Vagina (tissue), 2 donors: Measurements from ENCODE around the gene ZNF644. TPM values are rescaled to one million over a fixed set of nuclear protein-coding genes. Genes with fewer than 3 reads are reported as not detected.
"Not testable (repeated sequence)": the region's sequence is repeated elsewhere in the genome, so short reads cannot be mapped to it uniquely, and the experiment has no call there.

Source experiments
- DNase-seq, 2 donors: peaks; one replicate each; pipeline ENCODE4 v3.0.0-alpha.2; 2017; ENCODE audit errors: extremely low spot score in 2 of 2
- H3K27ac ChIP-seq: fragments of 200-600 bp; sonication (generic); one replicate; pipeline ENCODE4 v1.5.1; 2019
- H3K27me3 ChIP-seq: fragments of 200-600 bp; sonication (generic); one replicate; pipeline ENCODE4 v1.5.1; 2019
- H3K36me3 ChIP-seq, 2 donors: fragments of 200-600 bp; sonication (generic); one replicate each; pipeline ENCODE4 v1.5.1; 2017 to 2019
- H3K4me1 ChIP-seq: fragments of 200-600 bp; sonication (generic); one replicate; pipeline ENCODE4 v1.5.1; 2019
- H3K4me3 ChIP-seq, 2 donors: fragments of 200-600 bp; sonication (generic); 1 replicate in 1 of 2; 2 replicates in 1 of 2; pipeline ENCODE4 v1.5.1; 2016 to 2019
- H3K9me3 ChIP-seq: fragments of 200-600 bp; sonication (generic); one replicate; pipeline ENCODE4 v1.5.1; 2019
- CTCF ChIP-seq, 3 experiments: fragments of 450-650 bp in 2 of 3; fragments of 200-600 bp in 1 of 3; sonication (generic) in 1 of 3; IDR thresholded peaks; one replicate each; pipeline ENCODE4 v1.5.1; 2017 to 2019; ENCODE audit warnings: antibody characterized with exemption in 3 of 3, mild to moderate bottlenecking in 2 of 3, moderate library complexity in 2 of 3
- POLR2A ChIP-seq, 2 donors: fragments of 450-650 bp; IDR thresholded peaks; one replicate each; pipeline ENCODE4 v1.6.1; 2017; ENCODE audit warnings: antibody characterized with exemption in 2 of 2, mild to moderate bottlenecking in 2 of 2, moderate library complexity in 2 of 2
- POLR2AphosphoS5 ChIP-seq, 2 donors: sonication (generic); formaldehyde crosslinking; IDR thresholded peaks; one replicate each; pipeline ENCODE4 v1.9.0; 2017; ENCODE audit warnings: antibody characterized with exemption in 2 of 2, mild to moderate bottlenecking in 2 of 2, low read depth in 1 of 2; ENCODE audit not compliant: insufficient read depth in 1 of 2
- intact Hi-C: fragments of 100-400 bp; cut with DNase I; formaldehyde crosslinking; loops from one replicate; pipeline ENCODE4 v1.15.1; 2023
- total RNA-seq: library from RNA; depleted of rRNA; stranded (reverse); fragments of >200 nt; gene quantifications from one replicate; pipeline ENCODE4 v1.2.3, GENCODE V29; 2016

Gene ZNF644
- total RNA-seq, 1 donor from 2014 or later: 57.9 TPM

- Histone ChIP-seq H3K4me1 (no peaks in the 10 kb centered on the region), H3K27ac (no peak overlapping the region), H3K27me3 (no peaks in the 10 kb centered on the region), H3K9me3 (no peaks in the 10 kb centered on the region), H3K36me3 (no peaks in the 10 kb centered on the region), H3K4me3 (no peak overlapping the region)
- intact Hi-C loops: no loop called here
- DNase-seq: no peak
- TF ChIP-seq POLR2AphosphoS5 (IDR thresholded peaks at IDR 0.05; ENCODE audit: insufficient read depth in 1 of 2, low read depth in 1 of 2) (no peak), CTCF (IDR thresholded peaks at IDR 0.05) (no peak), POLR2A (IDR thresholded peaks at IDR 0.05) (no peak)
Measured at GRCh38 chr1:91059157-91059556, 37.3 kb upstream of the ZNF644 start.

- no peak for TF ChIP-seq CTCF (IDR thresholded peaks at IDR 0.05)
- no peak for TF ChIP-seq POLR2AphosphoS5 (IDR thresholded peaks at IDR 0.05; ENCODE audit: insufficient read depth in 1 of 2, low read depth in 1 of 2)
- no peak for TF ChIP-seq POLR2A (IDR thresholded peaks at IDR 0.05)
- no peaks in the 10 kb centered on the region for H3K9me3 ChIP-seq
- no peaks in the 10 kb centered on the region for H3K4me1 ChIP-seq
- H3K27me3 ChIP-seq: no peaks in the 10 kb centered on the region
- H3K4me3 ChIP-seq: no peak overlapping the region
- no peak for DNase-seq
- H3K36me3 ChIP-seq: no peaks in the 10 kb centered on the region
- no peak overlapping the region for H3K27ac ChIP-seq
- intact Hi-C loops: no loop called here
Measured at GRCh38 chr1:91057784-91058183, 35.9 kb upstream of the ZNF644 start.

GRCh38 chr1:91054780-91055481 is 33.1 kb upstream of the ZNF644 start:
- intact Hi-C loops: no loop called here
- no peak for TF ChIP-seq POLR2AphosphoS5 (IDR thresholded peaks at IDR 0.05; ENCODE audit: insufficient read depth in 1 of 2, low read depth in 1 of 2)
- Histone ChIP-seq H3K27ac (no peak overlapping the region), H3K4me1 (no peaks in the 10 kb centered on the region), H3K4me3 (no peak overlapping the region), H3K27me3 (no peaks in the 10 kb centered on the region), H3K36me3 (no peaks in the 10 kb centered on the region), H3K9me3 (no peaks in the 10 kb centered on the region)
- DNase-seq: no peak

- Histone ChIP-seq H3K27me3 (no peaks in the 10 kb centered on the region), H3K9me3 (no peaks in the 10 kb centered on the region), H3K27ac (no peak overlapping the region), H3K4me1 (no peaks in the 10 kb centered on the region), H3K36me3 (no peaks in the 10 kb centered on the region), H3K4me3 (no peak overlapping the region)
- intact Hi-C loops: no loop called here
- no peak for TF ChIP-seq POLR2A (IDR thresholded peaks at IDR 0.05)
- TF ChIP-seq CTCF (IDR thresholded peaks at IDR 0.05): no peak
- TF ChIP-seq POLR2AphosphoS5 (IDR thresholded peaks at IDR 0.05; ENCODE audit: insufficient read depth in 1 of 2, low read depth in 1 of 2): no peak
- no peak for DNase-seq
Measured at GRCh38 chr1:91053630-91054029, 31.8 kb upstream of the ZNF644 start.

GRCh38 chr1:91049551-91049950 is 27.7 kb upstream of the ZNF644 start:
- DNase-seq, intact Hi-C loops, H3K27ac ChIP-seq, H3K4me1 ChIP-seq, H3K9me3 ChIP-seq, H3K36me3 ChIP-seq, H3K4me3 ChIP-seq, H3K27me3 ChIP-seq: not testable (repeated sequence)

- TF ChIP-seq POLR2AphosphoS5 (IDR thresholded peaks at IDR 0.05; ENCODE audit: insufficient read depth in 1 of 2, low read depth in 1 of 2) (no peak), CTCF (IDR thresholded peaks at IDR 0.05) (no peak), POLR2A (IDR thresholded peaks at IDR 0.05) (no peak)
- Histone ChIP-seq H3K27ac (no peak overlapping the region), H3K9me3 (no peaks in the 10 kb centered on the region), H3K36me3 (no peaks in the 10 kb centered on the region), H3K27me3 (no peaks in the 10 kb centered on the region), H3K4me3 (no peak overlapping the region), H3K4me1 (no peaks in the 10 kb centered on the region)
- no peak for DNase-seq
- intact Hi-C loops: no loop called here
Measured at GRCh38 chr1:91046766-91047165, 24.9 kb upstream of the ZNF644 start.
